Adrenal gland (tissue), 5 donors: ENCODE measurements around the gene SEC24D.

Experiments used
- CTCF ChIP-seq, 6 experiments: fragments of 450-650 bp in 4 of 6; fragments of 200-600 bp in 2 of 6; sonication (generic) in 1 of 6; IDR thresholded peaks; 1 replicate in 5 of 6; 2 replicates in 1 of 6; pipeline versions ENCODE4 v1.5.1 to v1.8.0; 2016 to 2021; ENCODE audit warnings: antibody characterized with exemption in 6 of 6, mild to moderate bottlenecking in 2 of 6, moderate library complexity in 1 of 6
- POLR2A ChIP-seq, 2 donors: fragments of 450-650 bp; IDR thresholded peaks; one replicate each; pipeline ENCODE4 v1.6.1; 2017; ENCODE audit warnings: antibody characterized with exemption in 2 of 2, mild to moderate bottlenecking in 2 of 2, moderate library complexity in 1 of 2
- donor health status: DM: no; HTN: no; CAD: no.

GRCh38 chr4:118760092-118760491 lies 75.8 kb downstream of the SEC24D start:
- TF ChIP-seq CTCF (IDR thresholded peaks at IDR 0.05) = no peak
- no peak for TF ChIP-seq POLR2A (IDR thresholded peaks at IDR 0.05)
